SK-N-MC (cell line): ENCODE data around the gene CDC34.
A peak's percentile ranks its signal among the peaks of the same experiment; 100 is the strongest.

Experiments used
- DNase-seq: peaks from one replicate; pipeline ENCODE4 v3.0.0-alpha.2; 2011; ENCODE audit warnings: low read depth, low spot score
- H3K27ac ChIP-seq: fragments of 200-600 bp; sonication (generic); 2 replicates; pipeline ENCODE4 v1.5.1; 2016; ENCODE audit warnings: mixed run types
- H3K36me3 ChIP-seq: fragments of 200-600 bp; sonication (generic); 2 replicates; pipeline ENCODE4 v1.6.1; 2017; ENCODE audit warnings: antibody characterized with exemption, low read length, mixed read lengths; ENCODE audit not compliant: insufficient read depth
- H3K4me3 ChIP-seq: fragments of 200-600 bp; sonication (generic); 2 replicates; pipeline ENCODE4 v1.5.1; 2016
- H3K9ac ChIP-seq: fragments of 200-600 bp; sonication (generic); 2 replicates; pipeline ENCODE4 v1.8.0; 2017; ENCODE audit warnings: mixed run types, mixed read lengths; ENCODE audit not compliant: insufficient read length
- H3K9me3 ChIP-seq: fragments of 200-600 bp; sonication (generic); 2 replicates; pipeline ENCODE4 v1.6.1; 2017; ENCODE audit warnings: low read depth, mild to moderate bottlenecking, antibody characterized with exemption, low read length, moderate library complexity, mixed read lengths
- EZH2 ChIP-seq: fragments of 200-600 bp; sonication (generic); IDR thresholded peaks from one replicate; pipeline ENCODE4 v1.6.1; 2017; ENCODE audit warnings: antibody characterized with exemption
- FOXP2 ChIP-seq: optimal IDR thresholded peaks from 2 replicates; pipeline ENCODE3; 2011; ENCODE audit warnings: mild to moderate bottlenecking, moderate library complexity; ENCODE audit not compliant: insufficient read depth; ENCODE audit errors: extremely low read length, control extremely low read depth
- POLR2AphosphoS5 ChIP-seq: IDR thresholded peaks from 2 replicates; pipeline ENCODE4 v1.6.1; 2012; ENCODE audit warnings: mild to moderate bottlenecking, low read depth, low read length, borderline replicate concordance

CDC34 gene

DNA sequence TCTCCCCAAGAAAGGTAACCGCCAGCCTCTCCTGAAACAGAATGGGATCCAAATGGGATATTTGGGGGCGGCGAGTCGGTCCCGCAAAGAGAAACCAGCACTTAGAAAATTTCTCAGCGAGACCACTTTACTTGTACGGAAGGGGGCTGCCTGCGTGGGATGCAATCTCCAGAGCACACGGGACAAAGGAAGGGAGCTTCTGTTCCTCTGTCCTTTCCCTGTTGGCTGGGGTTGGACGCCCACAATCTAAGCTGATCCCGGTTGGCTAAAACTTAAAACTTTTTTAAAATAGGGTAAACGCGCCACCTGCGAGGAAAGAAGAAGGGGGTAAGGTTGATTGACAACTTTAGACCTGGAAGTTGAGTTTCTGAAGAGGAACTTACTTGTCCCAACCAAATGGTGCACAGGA, 40.0 kb downstream of the CDC34 start:
- TF ChIP-seq EZH2 (no peak), POLR2AphosphoS5 (no peak), FOXP2 (no peak)
- H3K36me3 ChIP-seq, result no peaks in the 10 kb centered on the region
- no peaks in the 10 kb centered on the region for H3K9me3 ChIP-seq
- peak overlapping the region; percentile 72 for H3K9ac ChIP-seq
- DNase-seq, result no peak
- H3K4me3 ChIP-seq, result peak overlapping the region; percentile 75
- H3K27ac ChIP-seq, result peak overlapping the region; percentile 98

GRCh38 chr19:572140-572742, 40.7 kb downstream of the CDC34 start, which contains the start of gene BSG:
Gene BSG (plus strand): TSS chr19:572596. CDS start chr19:572635, 39 bp downstream.
- no peaks in the 10 kb centered on the region for H3K9me3 ChIP-seq
- H3K27ac ChIP-seq, result peak within 1 kb of the TSS; percentile 98
- H3K9ac ChIP-seq, result peak within 1 kb of the TSS; percentile 94
- TF ChIP-seq FOXP2 (no peak), POLR2AphosphoS5 (peak; percentile 97), EZH2 (no peak)
- DNase-seq, result peak; percentile 96
- H3K36me3 ChIP-seq, result no peaks in the 10 kb centered on the region
- peak within 1 kb of the TSS; percentile 97 for H3K4me3 ChIP-seq

DNA sequence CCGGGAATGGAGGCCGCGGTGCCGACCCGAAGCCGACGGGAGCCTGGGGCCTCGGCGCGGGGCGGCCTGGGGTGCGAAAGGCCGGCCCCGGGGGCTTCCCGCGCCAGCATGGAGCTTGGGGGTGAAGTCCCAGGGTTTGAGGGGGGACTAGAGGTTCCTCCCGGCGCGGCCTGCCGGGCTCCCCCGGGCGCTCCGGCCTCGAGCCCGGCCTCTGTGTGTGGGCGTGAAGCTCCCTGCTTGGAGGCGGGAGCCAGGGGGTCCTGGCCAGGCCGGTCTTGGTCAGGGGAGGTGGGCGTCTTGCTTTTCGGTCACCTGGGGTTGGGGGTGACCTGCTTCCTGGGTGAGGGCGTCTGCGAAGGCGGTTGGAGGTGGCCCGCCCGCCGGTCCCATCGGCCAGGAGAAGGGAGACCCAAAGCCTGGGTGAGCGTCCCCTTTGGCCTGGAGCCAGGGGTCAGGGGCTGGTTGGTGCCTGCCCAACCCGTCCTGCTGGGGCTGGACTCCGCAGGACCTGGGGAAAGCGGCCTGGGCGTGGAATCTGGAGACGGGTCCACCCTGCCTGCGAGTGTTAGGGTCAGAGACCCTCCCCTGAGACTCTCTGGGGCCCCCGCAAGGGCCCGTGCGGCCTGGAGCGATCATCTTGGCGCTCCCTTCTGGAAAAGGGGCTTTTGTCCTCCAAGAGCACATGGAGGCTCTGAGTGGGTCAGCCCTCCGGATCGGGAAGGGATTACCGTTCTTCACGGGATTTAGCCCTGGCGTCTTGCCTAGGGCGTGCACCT, 41.4 kb downstream of the CDC34 start:
- Histone ChIP-seq H3K4me3 (peak overlapping the region; percentile 97), H3K9me3 (no peaks in the 10 kb centered on the region), H3K36me3 (peaks cover 4% of the 10 kb centered on the region; the same call in 1 of the 2 replicates), H3K9ac (peak overlapping the region; percentile 94), H3K27ac (peak overlapping the region; percentile 72)
- DNase-seq, result no peak
- no peak for TF ChIP-seq POLR2AphosphoS5
- no peak for TF ChIP-seq EZH2
- TF ChIP-seq FOXP2, result no peak

GRCh38 chr19:573519-573825, 41.9 kb downstream of the CDC34 start:
- Histone ChIP-seq H3K27ac (peak overlapping the region; percentile 72), H3K9ac (peak overlapping the region; percentile 94)

DNA sequence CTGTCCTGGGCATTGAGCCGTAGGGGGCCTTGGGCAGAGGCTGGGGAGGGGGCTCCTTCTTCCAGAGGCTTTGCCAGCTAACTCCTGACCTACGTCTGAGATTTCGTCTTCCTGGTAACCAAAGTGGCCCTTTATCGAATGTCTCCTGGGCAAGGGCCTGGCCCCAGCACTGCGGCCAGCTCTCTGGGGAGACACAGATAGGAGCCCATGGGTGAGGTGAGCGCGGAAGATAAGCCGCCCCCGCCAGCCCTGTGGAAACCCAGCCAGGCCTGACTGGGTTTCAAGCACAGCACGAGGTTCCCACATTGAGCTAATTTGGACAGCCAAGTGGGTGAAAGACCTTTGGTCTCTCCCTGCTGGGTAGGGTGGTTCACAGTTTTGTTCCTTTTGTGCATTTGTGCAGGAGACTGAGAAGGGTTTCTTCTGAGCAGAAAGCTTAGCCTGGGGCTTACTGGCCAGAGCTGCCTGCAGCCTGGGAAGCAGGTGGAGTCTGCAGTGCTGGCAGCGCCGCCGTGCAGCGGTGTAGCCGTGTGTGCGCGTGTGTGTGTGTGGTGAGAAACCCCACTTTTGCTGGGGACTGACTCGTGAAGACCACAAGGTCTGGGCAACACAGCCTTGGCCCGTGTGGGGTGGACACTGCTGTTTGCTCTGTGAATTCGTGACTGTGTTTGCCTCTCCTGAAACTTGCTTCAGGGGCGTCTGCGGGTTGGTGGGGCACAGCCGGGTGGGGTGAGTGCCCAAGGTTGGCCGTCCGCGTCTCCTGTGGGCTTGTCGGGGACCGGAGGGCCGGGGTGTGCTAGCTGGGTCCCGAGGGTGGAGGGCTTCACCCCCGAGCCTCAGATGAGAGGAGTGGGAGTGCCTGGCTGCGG, 43.3 kb downstream of the CDC34 start:
- H3K36me3 ChIP-seq, result peaks cover 10% of the 10 kb centered on the region; the same call in 1 of the 2 replicates
- H3K9ac ChIP-seq, result peak overlapping the region; percentile 61
- peak overlapping the region; percentile 45; the same call in 1 of the 2 replicates for H3K27ac ChIP-seq
- no peaks in the 10 kb centered on the region for H3K9me3 ChIP-seq
- H3K4me3 ChIP-seq, result peak overlapping the region; percentile 75
- no peak for DNase-seq
- TF ChIP-seq POLR2AphosphoS5 (no peak), FOXP2 (no peak), EZH2 (no peak)

More at GRCh38 chr19:573519-573825, 41.9 kb downstream of the CDC34 start:
- H3K4me3 ChIP-seq, result peak overlapping the region; percentile 97
- peaks cover 5% of the 10 kb centered on the region; the same call in 1 of the 2 replicates for H3K36me3 ChIP-seq
- TF ChIP-seq EZH2 (no peak), POLR2AphosphoS5 (peak; percentile 20; the same call in 1 of the 2 replicates), FOXP2 (no peak)
- no peaks in the 10 kb centered on the region for H3K9me3 ChIP-seq
- DNase-seq, result no peak

GRCh38 chr19:575527-576506, 44.3 kb downstream of the CDC34 start:
- H3K36me3 ChIP-seq, result peaks cover 17% of the 10 kb centered on the region; the same call in 1 of the 2 replicates
- H3K4me3 ChIP-seq, result peak overlapping the region; percentile 75
- no peak overlapping the region for H3K27ac ChIP-seq
- no peaks in the 10 kb centered on the region for H3K9me3 ChIP-seq
- DNase-seq, result no peak
- TF ChIP-seq EZH2, result no peak
- no peak for TF ChIP-seq POLR2AphosphoS5
- no peak for TF ChIP-seq FOXP2
- no peak overlapping the region for H3K9ac ChIP-seq

DNA sequence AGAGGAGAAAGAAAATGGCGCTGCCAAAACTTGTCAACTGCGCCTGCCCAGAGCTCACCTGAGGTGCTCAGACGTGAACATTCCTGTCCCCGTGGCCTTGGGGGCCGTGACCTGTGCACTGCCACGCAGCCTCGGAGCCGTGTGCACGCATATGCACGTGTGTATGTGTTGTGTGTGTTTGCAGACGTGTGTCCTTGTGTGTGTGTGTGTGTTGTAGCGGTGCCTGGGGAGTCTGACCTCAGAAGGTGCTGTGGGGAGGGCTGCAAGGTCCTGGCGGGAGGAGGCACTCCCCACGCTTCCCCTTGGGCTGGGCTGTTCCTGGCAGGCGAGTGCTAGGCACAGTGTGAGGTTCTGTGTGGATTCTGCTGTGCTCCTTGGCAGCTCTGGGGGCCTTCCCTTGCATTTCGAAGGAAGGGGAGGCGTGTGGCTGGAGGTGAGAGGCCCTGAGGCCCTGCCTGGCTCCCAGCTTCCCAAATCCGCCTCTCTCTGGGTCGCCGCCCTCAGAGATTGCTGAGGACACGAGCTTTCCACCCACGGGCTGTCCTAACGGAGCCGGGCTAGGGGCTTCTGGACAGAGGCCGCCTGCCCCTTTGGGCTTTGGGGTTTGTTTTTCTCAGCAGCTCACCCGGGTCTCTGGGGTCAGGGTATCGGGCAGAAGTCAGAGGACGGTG, 45.3 kb downstream of the CDC34 start:
- TF ChIP-seq FOXP2 (no peak), EZH2 (no peak), POLR2AphosphoS5 (no peak)
- Histone ChIP-seq H3K27ac (no peak overlapping the region), H3K36me3 (peaks cover 26% of the 10 kb centered on the region; the same call in 1 of the 2 replicates), H3K9ac (no peak overlapping the region), H3K9me3 (no peaks in the 10 kb centered on the region), H3K4me3 (no peak overlapping the region)
- no peak for DNase-seq
